ENCODE data around the gene TTC13. TPM values are rescaled to one million over a fixed set of nuclear protein-coding genes. Genes with fewer than 3 reads are reported as not detected.

TTC13 gene
- total RNA-seq, 2 experiments from 2014 or later, result 24.9 to 25.0 TPM

GRCh38 chr1:230916587-230917283 lies 61.9 kb downstream of the TTC13 start:
- H3K36me3 Mint-ChIP-seq (ENCODE audit: low read depth), result peaks cover 91% of the 10 kb centered on the region
- peak overlapping the region; percentile 44 for H3K27ac Mint-ChIP-seq
- no peak overlapping the region for H3K4me3 ChIP-seq (ENCODE audit: low read length)
- ATAC-seq (ENCODE audit: poor library complexity), result no peak
- no peak overlapping the region for H3K4me3 Mint-ChIP-seq
- peaks cover 75% of the 10 kb centered on the region for H3K36me3 ChIP-seq (ENCODE audit: insufficient read depth, low read length)
- no peaks in the 10 kb centered on the region for H3K9me3 Mint-ChIP-seq
- no peak overlapping the region for H3K27ac ChIP-seq (ENCODE audit: low read depth in 1 of 2, low read length in 2 of 2)
- H3K4me1 ChIP-seq (ENCODE audit: insufficient read depth, low read length), result no peaks in the 10 kb centered on the region
- H3K27me3 ChIP-seq (ENCODE audit: control insufficient read depth in 1 of 2, insufficient read depth in 2 of 2, low read length in 2 of 2), result no peaks in the 10 kb centered on the region
- H3K27me3 Mint-ChIP-seq, result no peaks in the 10 kb centered on the region
- H3K9me3 ChIP-seq (ENCODE audit: control insufficient read depth in 1 of 2, insufficient read depth in 1 of 2, low read length in 2 of 2), result no peaks in the 10 kb centered on the region
- H3K4me1 Mint-ChIP-seq (ENCODE audit: low read depth), result no peaks in the 10 kb centered on the region
- TF ChIP-seq CTCF (IDR thresholded peaks at IDR 0.05), result no peak
- POLR2A ChIA-PET, result no interaction called here
- DNase-seq, result no peak
- intact Hi-C loops (cut with DNase I, micrococcal nuclease), result loop anchor here (1.0 to 5.0 kb wide), 6 partner anchors 62 to 295 kb away; partner anchors contain the start of genes ARV1 (in 2 of the 2) and TTC13 (in 1 of the 2)
- CTCF ChIA-PET, result interaction anchor here (0.8 to 1.8 kb wide), 2 partner anchors 55 to 62 kb away, joined by 4 to 7 read pairs; partner anchors contain the start of genes ARV1 and TTC13

- no peak overlapping the region for H3K27ac ChIP-seq (ENCODE audit: low read depth in 1 of 2, low read length in 2 of 2)
- Mint-ChIP-seq H3K4me1 (ENCODE audit: low read depth) (no peaks in the 10 kb centered on the region), H3K27ac (no peak overlapping the region), H3K27me3 (no peaks in the 10 kb centered on the region), H3K9me3 (no peaks in the 10 kb centered on the region), H3K4me3 (no peak overlapping the region), H3K36me3 (ENCODE audit: low read depth) (peaks cover 93% of the 10 kb centered on the region)
- H3K27me3 ChIP-seq (ENCODE audit: control insufficient read depth in 1 of 2, insufficient read depth in 2 of 2, low read length in 2 of 2), result no peaks in the 10 kb centered on the region
- ChIA-PET POLR2A (no interaction called here), CTCF (interaction anchor here (1.0 to 1.8 kb wide), 2 partner anchors 64 to 296 kb away, joined by 3 to 7 read pairs; partner anchors contain the start of genes ARV1 and TTC13)
- H3K4me3 ChIP-seq (ENCODE audit: low read length), result no peak overlapping the region
- H3K36me3 ChIP-seq (ENCODE audit: insufficient read depth, low read length), result peaks cover 81% of the 10 kb centered on the region
- DNase-seq, result no peak
- no peak for TF ChIP-seq CTCF (IDR thresholded peaks at IDR 0.05)
- intact Hi-C loops (cut with DNase I, micrococcal nuclease), result loop anchor here in 1 of 2 experiments (5.0 kb wide), 2 partner anchors 122 to 177 kb away; no protein-coding TSS in a partner anchor
- ATAC-seq (ENCODE audit: poor library complexity), result no peak
- no peaks in the 10 kb centered on the region for H3K4me1 ChIP-seq (ENCODE audit: insufficient read depth, low read length)
- H3K9me3 ChIP-seq (ENCODE audit: control insufficient read depth in 1 of 2, insufficient read depth in 1 of 2, low read length in 2 of 2), result no peaks in the 10 kb centered on the region
Measured at GRCh38 chr1:230915078-230915477, 63.6 kb downstream of the TTC13 start.

- no peak overlapping the region for H3K4me3 ChIP-seq (ENCODE audit: low read length)
- peaks cover 89% of the 10 kb centered on the region for H3K36me3 Mint-ChIP-seq (ENCODE audit: low read depth)
- ChIA-PET CTCF (interaction anchor here (1.4 to 1.5 kb wide), 2 partner anchors 65 to 298 kb away, joined by 3 read pairs; partner anchors contain the start of genes ARV1 and TTC13), POLR2A (no interaction called here)
- no peaks in the 10 kb centered on the region for H3K9me3 ChIP-seq (ENCODE audit: control insufficient read depth in 1 of 2, insufficient read depth in 1 of 2, low read length in 2 of 2)
- no peaks in the 10 kb centered on the region for H3K4me1 ChIP-seq (ENCODE audit: insufficient read depth, low read length)
- DNase-seq, result no peak
- no peak overlapping the region for H3K27ac Mint-ChIP-seq
- no peak for TF ChIP-seq CTCF (IDR thresholded peaks at IDR 0.05)
- H3K4me3 Mint-ChIP-seq, result no peak overlapping the region
- no peaks in the 10 kb centered on the region for H3K9me3 Mint-ChIP-seq
- no peak overlapping the region for H3K27ac ChIP-seq (ENCODE audit: low read depth in 1 of 2, low read length in 2 of 2)
- no peak for ATAC-seq (ENCODE audit: poor library complexity)
- intact Hi-C loops (cut with DNase I, micrococcal nuclease), result no loop called here
- H3K27me3 Mint-ChIP-seq, result no peaks in the 10 kb centered on the region
- H3K27me3 ChIP-seq (ENCODE audit: control insufficient read depth in 1 of 2, insufficient read depth in 2 of 2, low read length in 2 of 2), result no peaks in the 10 kb centered on the region
- no peaks in the 10 kb centered on the region for H3K4me1 Mint-ChIP-seq (ENCODE audit: low read depth)
- peaks cover 77% of the 10 kb centered on the region for H3K36me3 ChIP-seq (ENCODE audit: insufficient read depth, low read length)
Measured at GRCh38 chr1:230913496-230913895, 65.2 kb downstream of the TTC13 start.
